CD14-positive monocyte (primary cell): Measurements from ENCODE around the gene TAAR1. TPM values are rescaled to one million over a fixed set of nuclear protein-coding genes. Genes with fewer than 3 reads are reported as not detected.
"Not testable (repeated sequence)": the region's sequence is repeated elsewhere in the genome, so short reads cannot be mapped to it uniquely, and the experiment has no call there.

Experiments used
- DNase-seq, 3 donors: peaks; one replicate each; pipeline ENCODE4 v3.0.0-alpha.2; 2011 to 2022
- H2AFZ ChIP-seq: 2 replicates; pipeline ENCODE4 v1.6.0; 2012; ENCODE audit warnings: mild to moderate bottlenecking, low read depth, low read length, inconsistent platforms; ENCODE audit not compliant: insufficient read depth, poor library complexity, severe bottlenecking
- H3K27ac ChIP-seq, 2 donors: 1 replicate in 1 of 2; 2 replicates in 1 of 2; pipeline ENCODE4 v1.5.1; 2012 to 2013; ENCODE audit warnings: low read length in 2 of 2, control low read depth in 1 of 2, inconsistent platforms in 1 of 2, low read depth in 1 of 2, mild to moderate bottlenecking in 1 of 2
- H3K27me3 ChIP-seq, 2 donors: one replicate each; pipeline versions ENCODE4 v1.6.0 to v1.6.1; 2011 to 2013; ENCODE audit warnings: low read length in 2 of 2; ENCODE audit not compliant: control insufficient read depth in 2 of 2, insufficient read depth in 2 of 2
- H3K36me3 ChIP-seq, 2 donors: replicated peaks in 1 of 2; 1 replicate in 1 of 2; 2 replicates in 1 of 2; pipeline versions ENCODE4 v1.5.1 to v1.6.1; 2012 to 2013; ENCODE audit warnings: low read length in 2 of 2, control low read depth in 1 of 2, inconsistent platforms in 1 of 2, mild to moderate bottlenecking in 1 of 2; ENCODE audit not compliant: insufficient read depth in 2 of 2, control insufficient read depth in 1 of 2
- H3K4me1 ChIP-seq, 2 donors: 1 replicate in 1 of 2; 2 replicates in 1 of 2; pipeline versions ENCODE4 v1.5.1 to v1.6.1; 2012 to 2013; ENCODE audit warnings: low read length in 2 of 2, control low read depth in 1 of 2, inconsistent platforms in 1 of 2, mild to moderate bottlenecking in 1 of 2, moderate library complexity in 1 of 2; ENCODE audit not compliant: insufficient read depth in 2 of 2, control insufficient read depth in 1 of 2
- H3K4me2 ChIP-seq: replicated peaks from 2 replicates; pipeline ENCODE3; 2012; ENCODE audit warnings: low read length, moderate library complexity, mild to moderate bottlenecking; ENCODE audit not compliant: poor library complexity, severe bottlenecking; ENCODE audit errors: extremely low read depth
- H3K4me3 ChIP-seq, 3 experiments: fragments of 200-600 bp in 1 of 3; sonication (generic) in 1 of 3; replicated peaks in 1 of 3; 1 replicate in 2 of 3; 2 replicates in 1 of 3; pipeline ENCODE4 v1.5.1; 2011 to 2013; ENCODE audit warnings: low read length in 3 of 3, mild to moderate bottlenecking in 3 of 3, control low read depth in 2 of 3, low read depth in 2 of 3, inconsistent platforms in 1 of 3, moderate library complexity in 1 of 3
- H3K79me2 ChIP-seq: 2 replicates; pipeline ENCODE4 v1.6.0; 2012; ENCODE audit warnings: mild to moderate bottlenecking, control low read depth, inconsistent platforms, low read length, moderate library complexity; ENCODE audit not compliant: insufficient read depth
- H3K9ac ChIP-seq: 2 replicates; pipeline ENCODE4 v1.6.0; 2017; ENCODE audit warnings: low read length, mild to moderate bottlenecking; ENCODE audit not compliant: insufficient read depth, poor library complexity, severe bottlenecking
- H3K9me3 ChIP-seq, 2 donors: replicated peaks in 1 of 2; 1 replicate in 1 of 2; 2 replicates in 1 of 2; pipeline versions ENCODE4 v1.5.1 to v1.6.1; 2012 to 2013; ENCODE audit warnings: low read length in 2 of 2, control low read depth in 1 of 2; ENCODE audit not compliant: control insufficient read depth in 1 of 2, insufficient read depth in 1 of 2
- H4K20me1 ChIP-seq: 2 replicates; pipeline ENCODE4 v1.6.0; 2012; ENCODE audit warnings: mild to moderate bottlenecking, low read length, control low read depth, moderate library complexity; ENCODE audit not compliant: insufficient read depth
- H3K27ac Mint-ChIP-seq, 7 donors: one replicate each; pipeline ENCODE4 v1.8.0; 2020; ENCODE audit warnings: mild to moderate bottlenecking in 7 of 7, mixed read lengths in 7 of 7, moderate library complexity in 6 of 7, inconsistent platforms in 2 of 7
- H3K27me3 Mint-ChIP-seq, 3 donors: one replicate each; pipeline ENCODE4 v1.8.0; 2021 to 2022; ENCODE audit warnings: low read depth in 3 of 3, mild to moderate bottlenecking in 3 of 3, mixed read lengths in 3 of 3, moderate library complexity in 3 of 3, inconsistent platforms in 1 of 3
- H3K36me3 Mint-ChIP-seq, 2 donors: one replicate each; pipeline ENCODE4 v1.8.0; 2020; ENCODE audit warnings: mixed read lengths in 2 of 2, inconsistent platforms in 1 of 2, mild to moderate bottlenecking in 1 of 2
- H3K4me1 Mint-ChIP-seq: one replicate; pipeline ENCODE4 v1.8.0; 2020; ENCODE audit warnings: mild to moderate bottlenecking, mixed read lengths
- H3K4me3 Mint-ChIP-seq, 2 donors: one replicate each; pipeline ENCODE4 v1.8.0; 2020; ENCODE audit warnings: mild to moderate bottlenecking in 2 of 2, mixed read lengths in 2 of 2, moderate library complexity in 1 of 2
- H3K9me3 Mint-ChIP-seq, 7 donors: one replicate each; pipeline ENCODE4 v1.8.0; 2020 to 2022; ENCODE audit warnings: mixed read lengths in 7 of 7, mild to moderate bottlenecking in 6 of 7, moderate library complexity in 6 of 7, inconsistent platforms in 2 of 7
- CTCF ChIP-seq: fragments of 200-600 bp; IDR thresholded peaks from one replicate; pipeline ENCODE4 v1.8.0; 2022; ENCODE audit warnings: antibody characterized with exemption, mild to moderate bottlenecking
- WGBS: methylation state at CpG from one replicate; pipeline ENCODE4 v1.1.5; 2013; ENCODE audit warnings: missing lambda C conversion rate; ENCODE audit not compliant: insufficient coverage; 5-methylcytosine and 5-hydroxymethylcytosine counted together
- intact Hi-C, 2 donors: fragments of 100-400 bp; cut with micrococcal nuclease; formaldehyde crosslinking; loops; one replicate each; pipeline versions ENCODE4 v1.15.0 to v1.15.1; 2023
- polyA plus RNA-seq, 3 donors: library from polyadenylated mRNA; depleted of rRNA in 1 of 3; unstranded in 2 of 3; stranded (reverse) in 1 of 3; fragments of 300-500 nt in 2 of 3; fragments of >200 nt in 1 of 3; fragmentation: Illumina TruSeq in 2 of 3; gene quantifications; 1 replicate in 2 of 3; 2 replicates in 1 of 3; pipeline ENCODE4 v1.2.3, GENCODE V29; 2012 to 2021

TAAR1 gene
- polyA plus RNA-seq, 3 donors, result not detected

- H3K27ac Mint-ChIP-seq, result no peak overlapping the region
- WGBS, result 100% methylated on average over 2 of the region's 6 CpGs
- intact Hi-C loops, result no loop called here
- Histone ChIP-seq H3K27ac (no peak overlapping the region), H3K4me3 (no peak overlapping the region), H3K27me3 (no peaks in the 10 kb centered on the region), H4K20me1 (no peaks in the 10 kb centered on the region), H2AFZ (no peak overlapping the region), H3K9me3 (no peaks in the 10 kb centered on the region), H3K4me1 (peaks cover 11 to 27% of the 10 kb centered on the region in 2 donors), H3K9ac (no peak overlapping the region), H3K4me2 (no peak overlapping the region), H3K79me2 (no peaks in the 10 kb centered on the region), H3K36me3 (peaks cover 5 to 30% of the 10 kb centered on the region in 2 donors)
- DNase-seq, result no peak
- H3K4me3 Mint-ChIP-seq, result no peak overlapping the region
- H3K27me3 Mint-ChIP-seq, result peaks cover 0 to 5% (median 2%) of the 10 kb centered on the region in 3 donors
- H3K36me3 Mint-ChIP-seq, result peaks cover 63 to 66% of the 10 kb centered on the region in 2 donors
- no peak for TF ChIP-seq CTCF
- peaks cover 0 to 5% (median 0%) of the 10 kb centered on the region in 7 donors for H3K9me3 Mint-ChIP-seq
- H3K4me1 Mint-ChIP-seq, result peaks cover 22% of the 10 kb centered on the region
Measured at GRCh38 chr6:132684272-132684671, 25.3 kb upstream of the TAAR1 start.

GRCh38 chr6:132683543-132683942 is 24.6 kb upstream of the TAAR1 start:
- no peak for DNase-seq
- intact Hi-C loops, result no loop called here
- Mint-ChIP-seq H3K27ac (peak overlapping the region in 1 of 7 donors; percentile 70), H3K36me3 (peaks cover 61% of the 10 kb centered on the region in 2 donors), H3K4me1 (peaks cover 28% of the 10 kb centered on the region), H3K27me3 (peaks cover 0 to 3% (median 2%) of the 10 kb centered on the region in 3 donors), H3K9me3 (peaks cover 0 to 5% (median under 1%) of the 10 kb centered on the region in 7 donors), H3K4me3 (no peak overlapping the region)
- Histone ChIP-seq H3K4me2 (no peak overlapping the region), H3K9me3 (no peaks in the 10 kb centered on the region), H3K27me3 (no peaks in the 10 kb centered on the region), H3K36me3 (peaks cover 5 to 30% of the 10 kb centered on the region in 2 donors), H3K79me2 (no peaks in the 10 kb centered on the region), H3K4me3 (no peak overlapping the region), H4K20me1 (no peaks in the 10 kb centered on the region), H2AFZ (no peak overlapping the region), H3K9ac (no peak overlapping the region), H3K27ac (no peak overlapping the region), H3K4me1 (peaks cover 11 to 28% of the 10 kb centered on the region in 2 donors)
- no peak for TF ChIP-seq CTCF
- 100% methylated on average over 1 of the region's 6 CpGs for WGBS

- not testable (repeated sequence) for H3K4me3 Mint-ChIP-seq, H3K9me3 ChIP-seq, H3K9me3 Mint-ChIP-seq, H3K27ac ChIP-seq, H3K27me3 ChIP-seq, H3K4me3 ChIP-seq, H3K4me2 ChIP-seq, H3K9ac ChIP-seq, H4K20me1 ChIP-seq, H3K27me3 Mint-ChIP-seq, H3K79me2 ChIP-seq, DNase-seq, H3K27ac Mint-ChIP-seq, H2AFZ ChIP-seq
- Histone ChIP-seq H3K36me3 (peaks cover 5 to 24% of the 10 kb centered on the region in 2 donors), H3K4me1 (peaks cover 23 to 30% of the 10 kb centered on the region in 2 donors)
- H3K36me3 Mint-ChIP-seq, result peaks cover 36 to 38% of the 10 kb centered on the region in 2 donors
- H3K4me1 Mint-ChIP-seq, result peaks cover 30% of the 10 kb centered on the region
- intact Hi-C loops, result loop anchor here in 1 of 2 donors (5.0 kb wide), 1 partner anchor 38 kb away; no protein-coding TSS in a partner anchor
Measured at GRCh38 chr6:132679094-132679493, 20.1 kb upstream of the TAAR1 start.
